Testis (tissue), 3 donors: ENCODE results near the gene MESD. TPM values are rescaled to one million over a fixed set of nuclear protein-coding genes. Genes with fewer than 3 reads are reported as not detected.

Experiments
- DNase-seq: peaks from one replicate; pipeline ENCODE4 v3.0.0-alpha.2; 2019
- H3K27ac ChIP-seq, 2 donors: fragments of 200-600 bp; sonication (generic); one replicate each; pipeline ENCODE4 v1.5.1; 2019
- H3K27me3 ChIP-seq: fragments of 200-600 bp; sonication (generic); one replicate; pipeline ENCODE4 v1.5.1; 2019
- H3K36me3 ChIP-seq: fragments of 200-600 bp; sonication (generic); one replicate; pipeline ENCODE4 v1.5.1; 2017; ENCODE audit warnings: low read depth; ENCODE audit errors: missing control alignments
- H3K4me1 ChIP-seq: fragments of 200-600 bp; sonication (generic); one replicate; pipeline ENCODE4 v1.5.1; 2019
- H3K4me3 ChIP-seq, 2 donors: fragments of 200-600 bp; sonication (generic); one replicate each; pipeline ENCODE4 v1.5.1; 2017 to 2019
- H3K9me3 ChIP-seq: fragments of 200-600 bp; sonication (generic); one replicate; pipeline ENCODE4 v1.5.1; 2017
- CTCF ChIP-seq, 3 experiments: fragments of 450-650 bp in 2 of 3; fragments of 200-600 bp in 1 of 3; sonication (generic) in 1 of 3; IDR thresholded peaks; one replicate each; pipeline ENCODE4 v1.5.1; 2016 to 2019; ENCODE audit warnings: antibody characterized with exemption in 3 of 3, mild to moderate bottlenecking in 2 of 3, moderate library complexity in 1 of 3
- POLR2A ChIP-seq: fragments of 450-650 bp; IDR thresholded peaks from one replicate; pipeline ENCODE4 v1.6.1; 2017; ENCODE audit warnings: antibody characterized with exemption, mild to moderate bottlenecking, moderate library complexity
- WGBS, 2 donors: methylation state at CpG; one replicate each; pipeline ENCODE4 v1.1.5; 2018; 5-methylcytosine and 5-hydroxymethylcytosine counted together
- intact Hi-C: fragments of 100-400 bp; cut with DNase I; formaldehyde crosslinking; loops from one replicate; pipeline ENCODE4 v1.15.1; 2023; ENCODE audit warnings: low total_unique reads
- polyA plus RNA-seq: library from polyadenylated mRNA; stranded (reverse); fragments of 350-450 nt; fragmentation: Illumina TruSeq; extraction: RNeasy Lipid Tissue Mini Kit (QIAGEN cat#74804); gene quantifications from one replicate; pipeline ENCODE4 v1.2.3, GENCODE V29; 2014; ENCODE audit warnings: low read depth, low replicate concordance; ENCODE audit not compliant: insufficient read depth
- total RNA-seq, 2 donors: library from RNA; depleted of rRNA; stranded (reverse); fragments of >200 nt; gene quantifications; one replicate each; pipeline ENCODE4 v1.2.3, GENCODE V29; 2016

MESD gene
- total and polyA plus RNA-seq, 3 donors from 2014 or later: 26.0 to 39.8 (median 38.5) TPM

- WGBS, 2 donors: 81 to 91% methylated on average over 1 of the region's 1 CpG
- TF ChIP-seq POLR2A: no peak
- TF ChIP-seq CTCF (IDR thresholded peaks at IDR 0.05): no peak
- Histone ChIP-seq H3K9me3 (no peaks in the 10 kb centered on the region), H3K4me3 (no peak overlapping the region), H3K27ac (no peak overlapping the region), H3K4me1 (peaks cover 20% of the 10 kb centered on the region), H3K27me3 (no peaks in the 10 kb centered on the region), H3K36me3 (no peaks in the 10 kb centered on the region)
- intact Hi-C loops: no loop called here
- DNase-seq: no peak
Measured at GRCh38 chr15:80911821-80912220, 77.8 kb downstream of the MESD start.

GRCh38 chr15:80906159-80906766 lies 83.4 kb downstream of the MESD start:
- Histone ChIP-seq H3K9me3 (no peaks in the 10 kb centered on the region), H3K4me3 (no peak overlapping the region), H3K4me1 (peaks cover 25% of the 10 kb centered on the region), H3K36me3 (no peaks in the 10 kb centered on the region), H3K27me3 (no peaks in the 10 kb centered on the region), H3K27ac (no peak overlapping the region)
- intact Hi-C loops: no loop called here
- 95 to 97% methylated on average over 11 of the region's 11 CpGs for WGBS, 2 donors
- TF ChIP-seq POLR2A: no peak
- no peak for TF ChIP-seq CTCF (IDR thresholded peaks at IDR 0.05)
- no peak for DNase-seq

GRCh38 chr15:80904998-80905397 lies 84.6 kb downstream of the MESD start:
- H3K9me3 ChIP-seq: no peaks in the 10 kb centered on the region
- H3K27me3 ChIP-seq: no peaks in the 10 kb centered on the region
- H3K36me3 ChIP-seq: no peaks in the 10 kb centered on the region
- H3K27ac ChIP-seq: no peak overlapping the region
- intact Hi-C loops: no loop called here
- DNase-seq: peak; percentile 65
- TF ChIP-seq CTCF (IDR thresholded peaks at IDR 0.05): no peak
- TF ChIP-seq POLR2A: no peak
- H3K4me3 ChIP-seq: no peak overlapping the region
- 66 to 71% methylated on average over 5 of the region's 5 CpGs for WGBS, 2 donors
- peaks cover 25% of the 10 kb centered on the region for H3K4me1 ChIP-seq

- Histone ChIP-seq H3K27me3 (no peaks in the 10 kb centered on the region), H3K9me3 (no peaks in the 10 kb centered on the region), H3K36me3 (no peaks in the 10 kb centered on the region), H3K4me3 (no peak overlapping the region), H3K4me1 (peaks cover 25% of the 10 kb centered on the region), H3K27ac (peak overlapping the region; percentile 34 to 58)
- intact Hi-C loops: no loop called here
- DNase-seq: peak; percentile 94
- WGBS, 2 donors: 43 to 59% methylated on average over 10 of the region's 10 CpGs
- TF ChIP-seq CTCF (IDR thresholded peaks at IDR 0.05) (no peak), POLR2A (no peak)
Measured at GRCh38 chr15:80902298-80902801, 87.3 kb downstream of the MESD start.

- DNase-seq: no peak
- intact Hi-C loops: no loop called here
- Histone ChIP-seq H3K36me3 (no peaks in the 10 kb centered on the region), H3K4me1 (peaks cover 23% of the 10 kb centered on the region), H3K27ac (no peak overlapping the region), H3K27me3 (no peaks in the 10 kb centered on the region), H3K4me3 (no peak overlapping the region), H3K9me3 (no peaks in the 10 kb centered on the region)
- TF ChIP-seq CTCF (IDR thresholded peaks at IDR 0.05): no peak
- no peak for TF ChIP-seq POLR2A
- WGBS, 2 donors: 84 to 85% methylated on average over 2 of the region's 2 CpGs
Measured at GRCh38 chr15:80898040-80898439, 91.6 kb downstream of the MESD start.
